HCT116 (cell line): ENCODE data around the gene POLR3C.

Experiments
- EZH2 ChIP-seq: fragments of 200-600 bp; sonication (generic); IDR thresholded peaks from 2 replicates; pipeline ENCODE4 v1.6.1; 2017; ENCODE audit warnings: antibody characterized with exemption, mixed run types
- EZH2phosphoT487 ChIP-seq: fragments of 200-600 bp; IDR thresholded peaks from 2 replicates; pipeline ENCODE4 v1.6.1; 2018; ENCODE audit warnings: antibody characterized with exemption, borderline replicate concordance
- POLR2AphosphoS5 ChIP-seq: IDR thresholded peaks from 2 replicates; pipeline ENCODE4 v1.6.1; 2011; ENCODE audit warnings: mild to moderate bottlenecking, low read depth, low read length, moderate library complexity
- TCF7L2 ChIP-seq: IDR thresholded peaks from 2 replicates; pipeline ENCODE4 v1.7.0; 2011; ENCODE audit warnings: borderline replicate concordance, inconsistent platforms; ENCODE audit not compliant: insufficient read depth, insufficient read length; ENCODE audit errors: extremely low read depth
- ZNF274 ChIP-seq: fragments of 200-500 bp; sonication (Bioruptor generic); IDR thresholded peaks from 2 replicates; pipeline ENCODE4 v1.6.1; 2014; ENCODE audit warnings: mild to moderate bottlenecking, low read depth, low read length, inconsistent platforms
- TF ChIP-seq, protein P1 (sequence below): IDR thresholded peaks from 2 replicates; pipeline ENCODE4 v1.6.1; 2012
- TF ChIP-seq, protein P2 (sequence below), 3 experiments: fragments of 200-600 bp in 1 of 3; sonication (generic) in 1 of 3; IDR thresholded peaks in 2 of 3; conservative IDR thresholded peaks in 1 of 3; 2 replicates each; pipeline ENCODE4 v1.5.1; 2012 to 2017; ENCODE audit warnings: low read depth in 2 of 3, low read length in 2 of 3, antibody characterized with exemption in 1 of 3, borderline replicate concordance in 1 of 3, control low read depth in 1 of 3, mild to moderate bottlenecking in 1 of 3, mixed read lengths in 1 of 3, mixed run types in 1 of 3, moderate library complexity in 1 of 3; ENCODE audit not compliant: insufficient read depth in 1 of 3
- TF ChIP-seq, protein P3 (sequence below): IDR thresholded peaks from 2 replicates; pipeline ENCODE4 v1.6.1; 2012; ENCODE audit warnings: low read depth
- TF ChIP-seq, protein P4 (sequence below): IDR thresholded peaks from 2 replicates; pipeline ENCODE4 v1.6.1; 2011; ENCODE audit warnings: mild to moderate bottlenecking, low read length, moderate library complexity; ENCODE audit not compliant: insufficient replicate concordance; ENCODE audit errors: extremely low read depth

DNA sequence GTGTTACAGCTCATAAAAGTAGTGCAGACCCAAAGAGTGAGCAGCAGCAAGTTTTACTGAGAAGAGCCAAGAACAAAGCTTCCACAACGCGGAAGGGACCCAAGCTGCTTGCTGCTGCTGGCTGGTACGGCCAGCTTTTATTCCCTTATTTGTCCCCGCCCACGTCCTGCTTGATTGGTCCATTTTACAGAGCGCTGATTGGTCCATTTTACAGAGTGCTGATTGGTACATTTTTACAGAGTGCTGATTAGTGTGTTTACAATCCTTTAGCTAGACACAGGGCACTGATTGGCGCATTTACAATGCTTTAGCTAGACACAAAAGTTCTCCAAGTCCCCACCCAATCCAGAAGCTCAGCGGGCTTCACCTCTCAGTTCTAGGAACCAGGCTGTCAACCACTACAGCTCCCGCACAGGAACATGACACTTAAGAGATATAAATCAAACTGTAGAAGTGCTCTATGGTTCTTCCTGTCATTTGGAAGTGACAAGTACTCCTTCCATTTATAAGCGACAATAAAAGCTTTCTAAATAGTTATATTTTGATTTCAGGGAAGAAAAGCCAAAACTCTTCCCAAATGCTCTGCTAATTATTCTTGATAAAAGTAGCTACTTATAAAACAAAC, 28.6 kb upstream of the POLR3C start:
- TF ChIP-seq, protein P1, sequence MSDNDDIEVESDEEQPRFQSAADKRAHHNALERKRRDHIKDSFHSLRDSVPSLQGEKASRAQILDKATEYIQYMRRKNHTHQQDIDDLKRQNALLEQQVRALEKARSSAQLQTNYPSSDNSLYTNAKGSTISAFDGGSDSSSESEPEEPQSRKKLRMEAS = no peak
- TF ChIP-seq EZH2phosphoT487 (no peak), POLR2AphosphoS5 (no peak), EZH2 (no peak), TCF7L2 (no peak), ZNF274 (no peak)
- TF ChIP-seq, protein P2, sequence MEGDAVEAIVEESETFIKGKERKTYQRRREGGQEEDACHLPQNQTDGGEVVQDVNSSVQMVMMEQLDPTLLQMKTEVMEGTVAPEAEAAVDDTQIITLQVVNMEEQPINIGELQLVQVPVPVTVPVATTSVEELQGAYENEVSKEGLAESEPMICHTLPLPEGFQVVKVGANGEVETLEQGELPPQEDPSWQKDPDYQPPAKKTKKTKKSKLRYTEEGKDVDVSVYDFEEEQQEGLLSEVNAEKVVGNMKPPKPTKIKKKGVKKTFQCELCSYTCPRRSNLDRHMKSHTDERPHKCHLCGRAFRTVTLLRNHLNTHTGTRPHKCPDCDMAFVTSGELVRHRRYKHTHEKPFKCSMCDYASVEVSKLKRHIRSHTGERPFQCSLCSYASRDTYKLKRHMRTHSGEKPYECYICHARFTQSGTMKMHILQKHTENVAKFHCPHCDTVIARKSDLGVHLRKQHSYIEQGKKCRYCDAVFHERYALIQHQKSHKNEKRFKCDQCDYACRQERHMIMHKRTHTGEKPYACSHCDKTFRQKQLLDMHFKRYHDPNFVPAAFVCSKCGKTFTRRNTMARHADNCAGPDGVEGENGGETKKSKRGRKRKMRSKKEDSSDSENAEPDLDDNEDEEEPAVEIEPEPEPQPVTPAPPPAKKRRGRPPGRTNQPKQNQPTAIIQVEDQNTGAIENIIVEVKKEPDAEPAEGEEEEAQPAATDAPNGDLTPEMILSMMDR (IDR thresholded peaks at IDR 0.05 in 2 of 3, conservative IDR thresholded peaks at IDR 0.05 in 1 of 3; ENCODE audit: borderline replicate concordance in 1 of 3, insufficient read depth in 1 of 3, low read depth in 2 of 3, low read length in 2 of 3) = no peak
- TF ChIP-seq, protein P3, sequence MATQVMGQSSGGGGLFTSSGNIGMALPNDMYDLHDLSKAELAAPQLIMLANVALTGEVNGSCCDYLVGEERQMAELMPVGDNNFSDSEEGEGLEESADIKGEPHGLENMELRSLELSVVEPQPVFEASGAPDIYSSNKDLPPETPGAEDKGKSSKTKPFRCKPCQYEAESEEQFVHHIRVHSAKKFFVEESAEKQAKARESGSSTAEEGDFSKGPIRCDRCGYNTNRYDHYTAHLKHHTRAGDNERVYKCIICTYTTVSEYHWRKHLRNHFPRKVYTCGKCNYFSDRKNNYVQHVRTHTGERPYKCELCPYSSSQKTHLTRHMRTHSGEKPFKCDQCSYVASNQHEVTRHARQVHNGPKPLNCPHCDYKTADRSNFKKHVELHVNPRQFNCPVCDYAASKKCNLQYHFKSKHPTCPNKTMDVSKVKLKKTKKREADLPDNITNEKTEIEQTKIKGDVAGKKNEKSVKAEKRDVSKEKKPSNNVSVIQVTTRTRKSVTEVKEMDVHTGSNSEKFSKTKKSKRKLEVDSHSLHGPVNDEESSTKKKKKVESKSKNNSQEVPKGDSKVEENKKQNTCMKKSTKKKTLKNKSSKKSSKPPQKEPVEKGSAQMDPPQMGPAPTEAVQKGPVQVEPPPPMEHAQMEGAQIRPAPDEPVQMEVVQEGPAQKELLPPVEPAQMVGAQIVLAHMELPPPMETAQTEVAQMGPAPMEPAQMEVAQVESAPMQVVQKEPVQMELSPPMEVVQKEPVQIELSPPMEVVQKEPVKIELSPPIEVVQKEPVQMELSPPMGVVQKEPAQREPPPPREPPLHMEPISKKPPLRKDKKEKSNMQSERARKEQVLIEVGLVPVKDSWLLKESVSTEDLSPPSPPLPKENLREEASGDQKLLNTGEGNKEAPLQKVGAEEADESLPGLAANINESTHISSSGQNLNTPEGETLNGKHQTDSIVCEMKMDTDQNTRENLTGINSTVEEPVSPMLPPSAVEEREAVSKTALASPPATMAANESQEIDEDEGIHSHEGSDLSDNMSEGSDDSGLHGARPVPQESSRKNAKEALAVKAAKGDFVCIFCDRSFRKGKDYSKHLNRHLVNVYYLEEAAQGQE = no peak
- TF ChIP-seq, protein P4, sequence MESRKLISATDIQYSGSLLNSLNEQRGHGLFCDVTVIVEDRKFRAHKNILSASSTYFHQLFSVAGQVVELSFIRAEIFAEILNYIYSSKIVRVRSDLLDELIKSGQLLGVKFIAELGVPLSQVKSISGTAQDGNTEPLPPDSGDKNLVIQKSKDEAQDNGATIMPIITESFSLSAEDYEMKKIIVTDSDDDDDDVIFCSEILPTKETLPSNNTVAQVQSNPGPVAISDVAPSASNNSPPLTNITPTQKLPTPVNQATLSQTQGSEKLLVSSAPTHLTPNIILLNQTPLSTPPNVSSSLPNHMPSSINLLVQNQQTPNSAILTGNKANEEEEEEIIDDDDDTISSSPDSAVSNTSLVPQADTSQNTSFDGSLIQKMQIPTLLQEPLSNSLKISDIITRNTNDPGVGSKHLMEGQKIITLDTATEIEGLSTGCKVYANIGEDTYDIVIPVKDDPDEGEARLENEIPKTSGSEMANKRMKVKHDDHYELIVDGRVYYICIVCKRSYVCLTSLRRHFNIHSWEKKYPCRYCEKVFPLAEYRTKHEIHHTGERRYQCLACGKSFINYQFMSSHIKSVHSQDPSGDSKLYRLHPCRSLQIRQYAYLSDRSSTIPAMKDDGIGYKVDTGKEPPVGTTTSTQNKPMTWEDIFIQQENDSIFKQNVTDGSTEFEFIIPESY = no peak
